Neural progenitor cell (in vitro differentiated cells): ENCODE results near the gene RGPD3.
"Not testable (repeated sequence)": the region's sequence is repeated elsewhere in the genome, so short reads cannot be mapped to it uniquely, and the experiment has no call there.

Source experiments
- CTCF ChIP-seq: fragments of 200-600 bp; sonication (generic); IDR thresholded peaks from 2 replicates; pipeline ENCODE4 v1.5.1; 2017; ENCODE audit warnings: antibody characterized with exemption, mild to moderate bottlenecking
- EZH2 ChIP-seq: fragments of 200-600 bp; sonication (generic); IDR thresholded peaks from 2 replicates; pipeline ENCODE4 v1.6.1; 2017; ENCODE audit warnings: antibody characterized with exemption, mild to moderate bottlenecking, moderate library complexity
- EZH2phosphoT487 ChIP-seq: fragments of 200-600 bp; sonication (generic); IDR thresholded peaks from 2 replicates; pipeline ENCODE4 v1.6.1; 2017; ENCODE audit warnings: antibody characterized with exemption

GRCh38 chr2:106514827-106515226 is 46.6 kb upstream of the RGPD3 start:
- TF ChIP-seq CTCF, EZH2phosphoT487, EZH2: not testable (repeated sequence)
